Glutamatergic neuron (in vitro differentiated cells): ENCODE data around the gene RNF4. TPM values are rescaled to one million over a fixed set of nuclear protein-coding genes. Genes with fewer than 3 reads are reported as not detected.

Source experiments
- DNase-seq: peaks from one replicate; pipeline ENCODE4 v3.0.0; 2022
- H3K27ac Mint-ChIP-seq: one replicate; pipeline ENCODE4 v1.8.0; 2020; ENCODE audit warnings: mild to moderate bottlenecking, mixed read lengths, inconsistent platforms; ENCODE audit not compliant: unreplicated experiment
- H3K27me3 Mint-ChIP-seq: one replicate; pipeline ENCODE4 v1.8.0; 2020; ENCODE audit warnings: mild to moderate bottlenecking, moderate library complexity, mixed read lengths, inconsistent platforms; ENCODE audit not compliant: unreplicated experiment
- H3K36me3 Mint-ChIP-seq: one replicate; pipeline ENCODE4 v1.8.0; 2020; ENCODE audit warnings: mild to moderate bottlenecking, mixed read lengths, inconsistent platforms; ENCODE audit not compliant: unreplicated experiment
- H3K4me1 Mint-ChIP-seq: one replicate; pipeline ENCODE4 v1.8.0; 2020; ENCODE audit warnings: mild to moderate bottlenecking, low read depth, mixed read lengths, inconsistent platforms; ENCODE audit not compliant: unreplicated experiment
- H3K4me3 Mint-ChIP-seq: one replicate; pipeline ENCODE4 v1.8.0; 2020; ENCODE audit warnings: mild to moderate bottlenecking, mixed read lengths, inconsistent platforms; ENCODE audit not compliant: unreplicated experiment
- H3K9me3 Mint-ChIP-seq: one replicate; pipeline ENCODE4 v1.8.0; 2020; ENCODE audit warnings: mild to moderate bottlenecking, moderate library complexity, mixed read lengths, inconsistent platforms; ENCODE audit not compliant: unreplicated experiment
- total RNA-seq: library from RNA; stranded (reverse); fragmentation: NEBNext Ultra II Directional; extraction: Animal tissue kit (Norgen Biotek cat#: 25700); gene quantifications from one replicate; pipeline ENCODE4 v1.2.1, GENCODE V29; 2021; ENCODE audit not compliant: unreplicated experiment
- TF ChIP-seq, protein P1 (sequence below): fragments of 200-600 bp; sonication (generic); IDR thresholded peaks from one replicate; pipeline ENCODE4 v1.5.0; 2021; ENCODE audit not compliant: partially characterized antibody, unreplicated experiment

RNF4 gene
- total RNA-seq, 1 donor from 2014 or later, result 73.6 TPM

DNA sequence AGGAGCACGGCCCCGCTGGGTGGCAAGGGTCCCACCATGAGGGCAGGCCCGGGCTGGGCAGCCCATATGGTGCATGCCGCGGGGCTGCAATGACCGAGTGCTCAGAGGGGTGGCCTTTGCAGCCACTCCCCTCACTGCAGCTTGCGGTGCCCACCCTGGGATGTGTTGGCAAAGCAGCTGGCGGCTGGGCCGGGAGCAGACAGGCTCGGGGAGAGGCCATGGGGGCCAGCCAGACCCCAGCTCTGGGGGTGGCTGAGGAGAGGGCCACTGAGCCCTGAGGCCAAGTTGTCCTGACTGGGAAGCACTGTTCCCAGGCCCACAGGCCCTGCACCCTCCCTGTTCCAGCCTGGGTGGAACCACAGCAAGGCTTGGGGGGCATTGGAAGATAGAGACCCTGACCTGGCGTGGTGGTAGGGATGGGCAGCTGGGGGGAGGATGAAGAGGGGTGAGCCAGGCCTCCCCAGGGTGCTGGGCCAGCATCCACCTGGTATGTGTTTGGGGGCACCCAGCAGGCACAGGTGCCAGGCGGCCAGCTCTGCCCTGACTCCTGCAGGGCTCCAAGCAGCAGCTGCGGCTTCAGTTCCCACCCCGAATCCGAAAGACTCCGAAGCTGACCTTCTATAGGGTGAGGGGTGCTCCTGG, 18.4 kb upstream of the RNF4 start:
- no peaks in the 10 kb centered on the region for H3K9me3 Mint-ChIP-seq
- no peaks in the 10 kb centered on the region for H3K36me3 Mint-ChIP-seq
- no peaks in the 10 kb centered on the region for H3K4me1 Mint-ChIP-seq
- H3K27me3 Mint-ChIP-seq, result peaks cover 4% of the 10 kb centered on the region
- TF ChIP-seq, protein P1, sequence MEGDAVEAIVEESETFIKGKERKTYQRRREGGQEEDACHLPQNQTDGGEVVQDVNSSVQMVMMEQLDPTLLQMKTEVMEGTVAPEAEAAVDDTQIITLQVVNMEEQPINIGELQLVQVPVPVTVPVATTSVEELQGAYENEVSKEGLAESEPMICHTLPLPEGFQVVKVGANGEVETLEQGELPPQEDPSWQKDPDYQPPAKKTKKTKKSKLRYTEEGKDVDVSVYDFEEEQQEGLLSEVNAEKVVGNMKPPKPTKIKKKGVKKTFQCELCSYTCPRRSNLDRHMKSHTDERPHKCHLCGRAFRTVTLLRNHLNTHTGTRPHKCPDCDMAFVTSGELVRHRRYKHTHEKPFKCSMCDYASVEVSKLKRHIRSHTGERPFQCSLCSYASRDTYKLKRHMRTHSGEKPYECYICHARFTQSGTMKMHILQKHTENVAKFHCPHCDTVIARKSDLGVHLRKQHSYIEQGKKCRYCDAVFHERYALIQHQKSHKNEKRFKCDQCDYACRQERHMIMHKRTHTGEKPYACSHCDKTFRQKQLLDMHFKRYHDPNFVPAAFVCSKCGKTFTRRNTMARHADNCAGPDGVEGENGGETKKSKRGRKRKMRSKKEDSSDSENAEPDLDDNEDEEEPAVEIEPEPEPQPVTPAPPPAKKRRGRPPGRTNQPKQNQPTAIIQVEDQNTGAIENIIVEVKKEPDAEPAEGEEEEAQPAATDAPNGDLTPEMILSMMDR, result no peak
- no peak for DNase-seq
- H3K27ac Mint-ChIP-seq, result no peak overlapping the region
- no peak overlapping the region for H3K4me3 Mint-ChIP-seq

DNA sequence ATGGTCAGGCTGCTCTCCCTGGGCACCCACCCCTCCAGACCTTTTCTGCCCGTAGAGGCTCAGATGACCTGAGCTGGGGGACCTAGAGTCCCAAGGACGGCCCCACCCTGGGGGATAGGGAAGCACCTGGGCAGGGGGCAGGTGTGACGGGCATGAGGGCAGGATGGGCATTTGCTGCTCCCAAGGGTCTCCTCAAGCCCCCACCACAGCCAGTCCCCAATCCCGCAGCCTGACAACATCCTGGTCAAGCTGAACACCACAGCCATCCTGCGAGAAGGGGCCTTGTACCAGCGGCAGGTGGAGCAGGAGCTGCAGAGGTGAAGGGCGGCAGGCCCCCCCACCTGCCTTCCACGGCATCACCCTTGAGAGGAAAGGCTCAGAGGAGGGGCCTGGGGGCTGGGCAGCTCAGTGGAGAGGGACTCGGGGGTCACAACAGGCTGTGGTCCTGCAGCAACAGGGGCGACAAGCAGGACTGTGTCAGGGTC, 17.8 kb upstream of the RNF4 start:
- no peaks in the 10 kb centered on the region for H3K9me3 Mint-ChIP-seq
- no peaks in the 10 kb centered on the region for H3K4me1 Mint-ChIP-seq
- peaks cover 4% of the 10 kb centered on the region for H3K27me3 Mint-ChIP-seq
- TF ChIP-seq, protein P1, result no peak
- no peak for DNase-seq
- no peak overlapping the region for H3K4me3 Mint-ChIP-seq
- no peak overlapping the region for H3K27ac Mint-ChIP-seq
- no peaks in the 10 kb centered on the region for H3K36me3 Mint-ChIP-seq

DNA sequence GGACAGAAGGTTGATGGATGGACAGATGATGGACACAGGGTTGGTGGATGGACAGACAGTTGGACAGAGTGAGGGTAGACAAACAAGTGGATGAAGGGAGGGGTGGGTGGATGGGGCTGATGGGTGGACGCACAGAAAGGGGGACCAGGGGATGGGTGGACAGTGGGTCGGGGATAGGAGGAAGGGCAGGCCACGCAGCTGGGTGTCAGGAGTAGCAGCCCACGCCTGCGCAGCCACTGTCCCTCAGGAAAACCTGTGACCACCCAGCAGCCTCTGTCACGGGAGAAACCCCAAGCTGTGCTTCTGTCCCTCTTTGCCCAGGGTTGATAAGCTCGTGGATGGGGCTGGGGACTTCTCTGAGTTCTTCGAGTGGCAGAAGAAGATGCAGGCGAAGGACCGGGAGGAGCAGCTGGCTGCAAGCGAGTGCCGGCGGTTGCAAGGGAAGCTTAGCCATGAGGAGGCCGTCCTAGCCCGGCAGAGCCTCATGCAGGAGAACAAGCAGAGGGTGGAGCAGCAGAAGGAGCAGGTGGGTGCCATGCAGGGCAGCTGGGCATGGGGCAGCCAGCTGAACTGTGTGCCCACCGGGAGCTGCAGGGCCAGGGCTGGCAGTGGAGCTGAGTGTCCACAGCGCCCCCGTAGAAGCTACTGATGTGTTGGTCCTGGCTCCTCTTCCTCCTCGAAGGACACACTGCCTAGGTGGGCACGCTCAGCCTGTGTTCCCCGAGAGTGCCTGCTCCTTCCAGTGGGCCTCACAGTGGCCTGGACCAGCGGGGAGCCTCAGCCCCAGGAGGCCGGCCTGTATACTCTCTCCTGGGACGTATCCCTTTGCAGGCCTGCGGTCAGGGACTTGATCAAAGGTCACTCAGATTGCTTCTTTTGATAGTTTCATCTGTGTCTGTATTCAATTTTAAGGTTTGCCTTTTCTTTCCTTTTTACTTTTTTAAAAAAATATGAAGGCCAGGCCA, 16.8 kb upstream of the RNF4 start:
- H3K4me1 Mint-ChIP-seq, result no peaks in the 10 kb centered on the region
- no peak for DNase-seq
- no peaks in the 10 kb centered on the region for H3K36me3 Mint-ChIP-seq
- no peak overlapping the region for H3K4me3 Mint-ChIP-seq
- no peaks in the 10 kb centered on the region for H3K9me3 Mint-ChIP-seq
- peaks cover 4% of the 10 kb centered on the region for H3K27me3 Mint-ChIP-seq
- H3K27ac Mint-ChIP-seq, result peak overlapping the region; percentile 43
- TF ChIP-seq, protein P1, result no peak

DNA sequence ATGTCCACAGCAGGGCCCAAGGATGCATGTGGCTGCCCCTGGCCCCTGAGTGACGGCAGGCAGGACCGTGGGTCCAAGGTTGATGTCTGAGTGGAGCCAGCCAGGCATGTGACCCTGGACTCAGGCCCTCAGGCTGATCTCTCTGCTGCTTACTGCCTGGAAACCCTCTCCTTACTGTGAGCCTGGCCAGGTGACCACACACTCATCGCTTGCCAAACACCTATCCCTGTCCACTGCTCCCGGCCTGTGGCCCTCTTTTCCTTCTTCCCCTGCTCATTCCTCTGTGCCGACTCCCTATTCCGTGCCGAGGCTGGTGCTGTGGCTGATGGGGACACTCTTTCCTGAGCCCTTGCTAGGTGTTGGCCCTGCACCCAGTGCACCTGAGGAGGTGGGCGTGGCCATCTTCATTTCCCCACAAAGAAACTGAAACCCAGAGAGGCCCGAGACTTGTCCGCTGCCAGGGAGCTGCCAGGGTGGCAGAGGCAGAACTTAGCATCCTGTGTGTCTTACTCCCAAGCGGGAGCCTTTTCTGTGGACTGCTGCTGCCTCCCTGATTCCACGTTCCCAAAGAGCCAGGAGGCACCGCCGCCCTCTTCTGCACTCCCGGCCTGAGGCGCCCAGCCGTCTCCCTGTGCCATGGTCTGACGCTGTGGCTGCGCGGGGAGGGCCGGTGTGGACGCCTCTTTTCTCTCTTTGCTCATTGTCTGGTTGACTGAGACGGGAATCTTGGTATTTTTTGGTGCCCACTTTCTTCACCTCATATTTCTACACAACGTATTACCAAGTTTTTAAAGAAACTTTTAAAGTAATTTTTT, 11.2 kb upstream of the RNF4 start:
- Mint-ChIP-seq H3K9me3 (peaks cover 5% of the 10 kb centered on the region), H3K27me3 (peaks cover 1% of the 10 kb centered on the region), H3K4me1 (no peaks in the 10 kb centered on the region), H3K36me3 (no peaks in the 10 kb centered on the region), H3K27ac (no peak overlapping the region), H3K4me3 (no peak overlapping the region)
- DNase-seq, result no peak
- TF ChIP-seq, protein P1, result no peak
